ENCODE measurements around the gene IQSEC1. TPM values are rescaled to one million over a fixed set of nuclear protein-coding genes. Genes with fewer than 3 reads are reported as not detected.
A peak's percentile ranks its signal among the peaks of the same experiment; 100 is the strongest.

Gene IQSEC1
- polyA plus RNA-seq, 1 experiment: 4.8 TPM

GRCh38 chr3:12970684-12971083, 102.5 kb downstream of the IQSEC1 start:
- TF ChIP-seq CTCF (IDR thresholded peaks at IDR 0.05; ENCODE audit: insufficient read depth, low read depth, low read length): no peak
- H3K4me3 ChIP-seq (ENCODE audit: low read depth, low read length): no peak overlapping the region
- no peak for DNase-seq (ENCODE audit: low read depth)
- no peaks in the 10 kb centered on the region; the same call in 1 of the 2 replicates for H3K27me3 ChIP-seq (ENCODE audit: control insufficient read depth, insufficient read depth, low read length)
- no peaks in the 10 kb centered on the region for H3K36me3 ChIP-seq (ENCODE audit: control insufficient read depth, insufficient read depth, low read length)
- CTCF ChIA-PET: interaction anchor here (0.8 to 7.2 kb wide), 2 partner anchors 14 to 25 kb away, joined by 3 to 75 read pairs; no protein-coding TSS in a partner anchor
- POLR2A ChIA-PET: no interaction called here

DNA sequence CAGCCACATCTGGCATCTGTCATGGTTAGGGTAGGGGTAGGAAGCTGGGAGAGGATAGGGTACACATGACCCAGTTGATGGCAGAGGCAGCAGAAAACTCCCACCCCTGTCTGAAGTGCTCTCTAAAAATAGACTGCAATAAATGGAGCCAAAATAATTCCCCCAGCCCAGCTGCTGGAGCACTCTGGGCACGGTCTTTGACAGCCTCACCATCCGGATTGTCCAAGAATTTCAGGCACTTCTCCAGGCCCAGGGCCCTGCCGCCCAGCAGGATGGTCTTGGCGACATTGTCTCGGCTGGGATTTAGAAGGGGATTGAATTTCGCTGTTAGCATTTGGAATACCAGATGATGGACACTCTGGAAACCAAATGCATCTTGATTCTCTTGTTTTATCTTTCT, 103.7 kb downstream of the IQSEC1 start:
- no peak for TF ChIP-seq CTCF (IDR thresholded peaks at IDR 0.05; ENCODE audit: insufficient read depth, low read depth, low read length)
- DNase-seq (ENCODE audit: low read depth): no peak

DNA sequence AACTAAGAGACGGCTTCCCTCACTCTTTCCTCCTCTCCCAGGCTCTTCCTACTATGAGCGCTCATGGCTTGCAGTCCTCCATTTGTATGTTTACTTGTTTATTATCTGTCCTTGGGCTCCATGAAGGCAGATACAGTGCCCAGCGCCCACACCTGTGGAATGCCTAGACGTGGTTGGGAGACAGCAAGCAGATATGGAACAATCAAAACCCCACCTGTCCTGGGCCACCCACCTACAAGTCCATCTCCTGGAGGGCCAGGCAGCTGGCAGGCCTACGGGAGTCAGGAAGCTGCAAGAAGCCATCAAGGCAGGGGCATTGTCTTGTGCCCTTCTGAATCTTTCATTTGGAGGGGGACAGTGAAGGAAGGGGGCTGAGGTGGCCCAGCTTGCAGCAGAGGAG, 104.7 kb downstream of the IQSEC1 start:
- H3K4me3 ChIP-seq (ENCODE audit: low read depth, low read length): no peak overlapping the region
- no peak for TF ChIP-seq CTCF (IDR thresholded peaks at IDR 0.05; ENCODE audit: insufficient read depth, low read depth, low read length)
- no peaks in the 10 kb centered on the region for H3K36me3 ChIP-seq (ENCODE audit: control insufficient read depth, insufficient read depth, low read length)
- H3K27me3 ChIP-seq (ENCODE audit: control insufficient read depth, insufficient read depth, low read length): no peaks in the 10 kb centered on the region
- no peak for DNase-seq (ENCODE audit: low read depth)
- CTCF ChIA-PET: interaction anchor here (0.9 kb wide), 1 partner anchor 18 kb away, joined by 3 read pairs; no protein-coding TSS in a partner anchor
- POLR2A ChIA-PET: no interaction called here

More for the DNA sequence above, 103.7 kb downstream of the IQSEC1 start:
- no peaks in the 10 kb centered on the region; the same call in 1 of the 2 replicates for H3K27me3 ChIP-seq (ENCODE audit: control insufficient read depth, insufficient read depth, low read length)
- no peaks in the 10 kb centered on the region for H3K36me3 ChIP-seq (ENCODE audit: control insufficient read depth, insufficient read depth, low read length)
- ChIA-PET CTCF (interaction anchor here (7.2 kb wide), 1 partner anchor 15 kb away, joined by 75 read pairs; no protein-coding TSS in a partner anchor), POLR2A (no interaction called here)
- no peak overlapping the region for H3K4me3 ChIP-seq (ENCODE audit: low read depth, low read length)

GRCh38 chr3:12967606-12968351, 105.5 kb downstream of the IQSEC1 start:
- ChIA-PET POLR2A (no interaction called here), CTCF (interaction anchor here (2.3 kb wide), 1 partner anchor 19 kb away, joined by 7 read pairs; no protein-coding TSS in a partner anchor)
- Histone ChIP-seq H3K27me3 (ENCODE audit: control insufficient read depth, insufficient read depth, low read length) (no peaks in the 10 kb centered on the region), H3K36me3 (ENCODE audit: control insufficient read depth, insufficient read depth, low read length) (no peaks in the 10 kb centered on the region), H3K4me3 (ENCODE audit: low read depth, low read length) (peak overlapping the region; percentile 82)
- no peak for DNase-seq (ENCODE audit: low read depth)
- TF ChIP-seq CTCF (IDR thresholded peaks at IDR 0.05; ENCODE audit: insufficient read depth, low read depth, low read length): no peak

DNA sequence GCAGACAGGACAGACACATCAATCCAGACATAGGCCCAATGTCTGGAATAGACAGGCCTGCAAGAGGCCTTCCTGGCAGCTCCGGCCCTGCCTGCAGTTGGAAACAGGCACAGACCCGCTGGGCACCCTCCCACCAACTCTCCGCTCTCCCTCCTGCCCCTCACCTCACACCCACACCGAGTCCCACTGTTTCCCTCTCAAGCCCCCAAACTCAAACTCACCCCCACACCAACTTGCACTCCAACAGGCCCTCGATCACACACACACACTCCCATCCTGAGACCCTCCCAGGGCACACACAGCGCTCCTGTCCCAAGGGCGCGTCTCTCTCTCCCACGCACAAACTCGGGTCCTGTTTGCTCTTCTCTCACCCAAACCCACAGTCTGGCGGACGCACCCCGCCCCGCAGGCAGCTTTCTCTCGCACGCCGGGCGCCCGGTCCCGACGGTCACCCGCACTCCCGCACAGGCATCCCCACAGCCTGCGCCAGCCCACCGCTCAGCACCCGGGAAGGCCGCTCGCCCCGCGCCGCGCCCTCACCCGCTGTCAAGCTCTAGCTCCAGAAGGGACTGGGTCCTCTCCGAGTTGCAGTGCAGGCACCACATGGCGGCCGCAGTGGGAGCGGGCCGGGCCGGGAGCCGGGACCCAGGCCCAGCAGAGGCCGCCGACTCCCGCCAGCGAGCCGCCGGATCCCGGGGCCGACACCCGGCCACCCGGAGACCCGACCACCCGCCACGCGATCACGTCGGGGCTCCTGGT, 106.2 kb downstream of the IQSEC1 start:
- CTCF ChIA-PET: interaction anchor here (1.1 to 2.5 kb wide), 5 partner anchors 10 to 99 kb away, joined by 3 to 8 read pairs (median 5); no protein-coding TSS in a partner anchor
- no peak for TF ChIP-seq CTCF (IDR thresholded peaks at IDR 0.05; ENCODE audit: insufficient read depth, low read depth, low read length)
- H3K27me3 ChIP-seq (ENCODE audit: control insufficient read depth, insufficient read depth, low read length): no peaks in the 10 kb centered on the region
- peak overlapping the region; percentile 82 for H3K4me3 ChIP-seq (ENCODE audit: low read depth, low read length)
- peaks cover 1% of the 10 kb centered on the region; the same call in 1 of the 2 replicates for H3K36me3 ChIP-seq (ENCODE audit: control insufficient read depth, insufficient read depth, low read length)
- no peak for DNase-seq (ENCODE audit: low read depth)
- POLR2A ChIA-PET: no interaction called here

Measured in BJ (cell line).